ENCODE data around the gene MAP3K19.

DNA sequence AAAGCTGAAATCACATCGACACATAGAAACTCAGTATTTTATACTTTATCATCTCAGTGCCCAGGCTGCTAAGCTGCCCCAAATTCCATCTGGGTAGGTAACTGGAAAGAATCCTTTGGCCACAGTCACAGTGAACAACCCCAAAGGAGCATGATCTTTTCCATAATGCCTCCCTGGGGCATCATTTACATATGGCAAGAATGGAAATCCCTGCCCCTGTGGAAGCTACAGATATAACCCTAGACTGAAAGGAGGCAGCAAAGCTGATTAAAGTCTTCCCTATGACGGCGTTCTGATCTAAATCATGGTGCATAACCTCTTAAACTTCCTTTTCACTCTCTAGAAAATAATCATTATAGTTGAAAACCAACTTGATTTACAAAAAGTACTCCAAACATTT, 41.5 kb downstream of the MAP3K19 start:
- TF ChIP-seq, protein P1, sequence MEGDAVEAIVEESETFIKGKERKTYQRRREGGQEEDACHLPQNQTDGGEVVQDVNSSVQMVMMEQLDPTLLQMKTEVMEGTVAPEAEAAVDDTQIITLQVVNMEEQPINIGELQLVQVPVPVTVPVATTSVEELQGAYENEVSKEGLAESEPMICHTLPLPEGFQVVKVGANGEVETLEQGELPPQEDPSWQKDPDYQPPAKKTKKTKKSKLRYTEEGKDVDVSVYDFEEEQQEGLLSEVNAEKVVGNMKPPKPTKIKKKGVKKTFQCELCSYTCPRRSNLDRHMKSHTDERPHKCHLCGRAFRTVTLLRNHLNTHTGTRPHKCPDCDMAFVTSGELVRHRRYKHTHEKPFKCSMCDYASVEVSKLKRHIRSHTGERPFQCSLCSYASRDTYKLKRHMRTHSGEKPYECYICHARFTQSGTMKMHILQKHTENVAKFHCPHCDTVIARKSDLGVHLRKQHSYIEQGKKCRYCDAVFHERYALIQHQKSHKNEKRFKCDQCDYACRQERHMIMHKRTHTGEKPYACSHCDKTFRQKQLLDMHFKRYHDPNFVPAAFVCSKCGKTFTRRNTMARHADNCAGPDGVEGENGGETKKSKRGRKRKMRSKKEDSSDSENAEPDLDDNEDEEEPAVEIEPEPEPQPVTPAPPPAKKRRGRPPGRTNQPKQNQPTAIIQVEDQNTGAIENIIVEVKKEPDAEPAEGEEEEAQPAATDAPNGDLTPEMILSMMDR (IDR thresholded peaks at IDR 0.05): no peak
- no peak for TF ChIP-seq POLR2AphosphoS5 (IDR thresholded peaks at IDR 0.05)
- TF ChIP-seq EP300 (IDR thresholded peaks at IDR 0.05): no peak
- TF ChIP-seq POLR2A (IDR thresholded peaks at IDR 0.05): no peak
